ENCODE measurements around the gene LARP4B. TPM values are rescaled to one million over a fixed set of nuclear protein-coding genes. Genes with fewer than 3 reads are reported as not detected.

Gene LARP4B
- total and polyA plus RNA-seq, 2 of the 13 experiments (the other 11 are each of a cell fraction or from before 2014, with no cell fraction given) = 19.5 to 30.2 TPM

DNA sequence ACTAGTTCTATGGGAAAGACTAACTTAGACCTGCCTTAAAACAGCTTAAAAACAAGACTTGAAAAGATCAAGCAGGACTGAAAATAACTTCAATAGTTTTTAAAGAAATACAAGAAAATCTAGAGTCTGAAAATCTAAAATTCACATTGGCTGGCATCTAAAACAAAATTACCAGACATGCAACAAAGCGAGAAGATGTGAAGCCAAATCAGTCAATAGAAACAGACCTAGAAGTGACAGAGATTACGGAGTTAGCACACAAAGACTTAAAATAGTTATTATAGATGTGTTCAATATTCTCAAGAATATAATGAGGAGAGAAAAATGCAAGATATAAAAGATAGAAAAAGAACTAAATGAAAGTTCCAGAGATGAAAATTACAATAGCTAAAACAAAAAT is 163.7 kb downstream of the LARP4B start (continued):
- TF ChIP-seq IRX3 (CRISPR knock-in tag; IDR thresholded peaks at IDR 0.05; ENCODE audit: borderline replicate concordance, low read depth) = no peak

DNA sequence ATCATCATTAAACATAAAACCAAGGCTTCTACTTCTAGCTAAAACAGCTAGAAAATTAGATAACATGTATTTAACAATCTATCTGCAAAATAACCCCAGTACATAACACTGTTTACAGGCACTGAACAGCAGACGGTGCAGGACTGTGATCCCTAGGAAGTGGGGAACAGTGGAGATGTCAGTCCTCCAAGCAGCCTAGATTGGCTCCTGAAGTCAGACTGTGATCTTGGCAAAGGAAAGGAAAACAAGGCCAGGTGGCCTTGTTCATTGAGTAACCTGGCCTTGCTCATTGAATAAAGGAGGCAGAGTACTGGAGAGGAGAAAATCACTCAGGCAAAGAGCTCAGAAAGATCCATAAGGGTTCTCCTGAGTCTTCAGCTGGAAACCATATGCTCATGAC is 164.3 kb downstream of the LARP4B start:
- peak; percentile 34 for FAIRE-seq

More for the DNA sequence above, 164.3 kb downstream of the LARP4B start:
- BruUV-seq (replicated peaks) = no TSS peak
- in situ Hi-C loops (cut with HindIII; ENCODE audit: extremely low pct_ligation_motif_present, low pct_unique_long_range_greater_than_20kb) = no loop called here
- intact Hi-C loops (cut with micrococcal nuclease; ENCODE audit: unreplicated experiment) = no loop called here
- H3K4me3 ChIP-seq (replicated peaks in 1 of 3; ENCODE audit: insufficient read depth in 1 of 3, low read depth in 2 of 3, low read length in 3 of 3) = no peak overlapping the region
- CTCF ChIA-PET (ENCODE audit: low intra/inter-chr PET ratio, low total read pairs) = no interaction called here
- no peaks in the 10 kb centered on the region; the same call in 1 of the 2 replicates for H3K4me1 ChIP-seq (ENCODE audit: insufficient read depth, low read length)
- TF ChIP-seq, protein P1, sequence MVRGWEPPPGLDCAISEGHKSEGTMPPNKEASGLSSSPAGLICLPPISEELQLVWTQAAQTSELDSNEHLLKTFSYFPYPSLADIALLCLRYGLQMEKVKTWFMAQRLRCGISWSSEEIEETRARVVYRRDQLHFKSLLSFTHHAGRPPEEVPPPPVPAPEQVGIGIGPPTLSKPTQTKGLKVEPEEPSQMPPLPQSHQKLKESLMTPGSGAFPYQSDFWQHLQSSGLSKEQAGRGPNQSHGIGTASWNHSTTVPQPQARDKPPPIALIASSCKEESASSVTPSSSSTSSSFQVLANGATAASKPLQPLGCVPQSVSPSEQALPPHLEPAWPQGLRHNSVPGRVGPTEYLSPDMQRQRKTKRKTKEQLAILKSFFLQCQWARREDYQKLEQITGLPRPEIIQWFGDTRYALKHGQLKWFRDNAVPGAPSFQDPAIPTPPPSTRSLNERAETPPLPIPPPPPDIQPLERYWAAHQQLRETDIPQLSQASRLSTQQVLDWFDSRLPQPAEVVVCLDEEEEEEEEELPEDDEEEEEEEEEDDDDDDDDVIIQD (CRISPR knock-in tag; IDR thresholded peaks at IDR 0.05; ENCODE audit: low read depth) = no peak
- TF ChIP-seq, protein P2, sequence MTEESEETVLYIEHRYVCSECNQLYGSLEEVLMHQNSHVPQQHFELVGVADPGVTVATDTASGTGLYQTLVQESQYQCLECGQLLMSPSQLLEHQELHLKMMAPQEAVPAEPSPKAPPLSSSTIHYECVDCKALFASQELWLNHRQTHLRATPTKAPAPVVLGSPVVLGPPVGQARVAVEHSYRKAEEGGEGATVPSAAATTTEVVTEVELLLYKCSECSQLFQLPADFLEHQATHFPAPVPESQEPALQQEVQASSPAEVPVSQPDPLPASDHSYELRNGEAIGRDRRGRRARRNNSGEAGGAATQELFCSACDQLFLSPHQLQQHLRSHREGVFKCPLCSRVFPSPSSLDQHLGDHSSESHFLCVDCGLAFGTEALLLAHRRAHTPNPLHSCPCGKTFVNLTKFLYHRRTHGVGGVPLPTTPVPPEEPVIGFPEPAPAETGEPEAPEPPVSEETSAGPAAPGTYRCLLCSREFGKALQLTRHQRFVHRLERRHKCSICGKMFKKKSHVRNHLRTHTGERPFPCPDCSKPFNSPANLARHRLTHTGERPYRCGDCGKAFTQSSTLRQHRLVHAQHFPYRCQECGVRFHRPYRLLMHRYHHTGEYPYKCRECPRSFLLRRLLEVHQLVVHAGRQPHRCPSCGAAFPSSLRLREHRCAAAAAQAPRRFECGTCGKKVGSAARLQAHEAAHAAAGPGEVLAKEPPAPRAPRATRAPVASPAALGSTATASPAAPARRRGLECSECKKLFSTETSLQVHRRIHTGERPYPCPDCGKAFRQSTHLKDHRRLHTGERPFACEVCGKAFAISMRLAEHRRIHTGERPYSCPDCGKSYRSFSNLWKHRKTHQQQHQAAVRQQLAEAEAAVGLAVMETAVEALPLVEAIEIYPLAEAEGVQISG (CRISPR knock-in tag; IDR thresholded peaks at IDR 0.05) = peak; percentile 99
- POLR2A ChIA-PET = no interaction called here
- H3K27me3 ChIP-seq (ENCODE audit: control insufficient read depth in 1 of 2, insufficient read depth in 2 of 2, low read length in 2 of 2) = peaks cover 0 to 10% of the 10 kb centered on the region in 2 experiments; a peak in 1 of 5 replicates
- no peaks in the 10 kb centered on the region for H3K9me3 ChIP-seq (ENCODE audit: low read length)
- H3K79me2 ChIP-seq (ENCODE audit: insufficient read depth, low read length) = no peaks in the 10 kb centered on the region
- WGBS (ENCODE audit: low lambda C conversion rate) = 4% methylated on average over 1 of the region's 1 CpG
- no peaks in the 10 kb centered on the region for H3K36me3 ChIP-seq (replicated peaks in 1 of 2; ENCODE audit: control insufficient read depth in 1 of 2, insufficient read depth in 2 of 2, low read length in 2 of 2)
- no peak for DNase-seq (ENCODE audit: low spot score)
- peak; percentile 62; the same call in 1 of the 3 replicates for ATAC-seq
- H3K4me2 ChIP-seq (ENCODE audit: low read depth, low read length) = peak overlapping the region; percentile 15; the same call in 1 of the 2 replicates
- H4K20me1 ChIP-seq (ENCODE audit: insufficient read depth, low read length) = no peaks in the 10 kb centered on the region
- no peak overlapping the region for H3K27ac ChIP-seq (ENCODE audit: extremely low read length, insufficient read depth, low read length)
- no peak overlapping the region for H2AFZ ChIP-seq (ENCODE audit: low read length)
- no peak overlapping the region for H3K9ac ChIP-seq (ENCODE audit: insufficient read depth, low read depth, low read length)
